SH-SY5Y (cell line): ENCODE measurements around the gene CSMD2.

Experiments used
- GATA2 ChIP-seq: IDR thresholded peaks from 2 replicates; pipeline ENCODE4 v1.6.1; 2011; ENCODE audit warnings: mild to moderate bottlenecking, low read depth, low read length
- GATA3 ChIP-seq: IDR thresholded peaks from 2 replicates; pipeline ENCODE4 v1.6.1; 2011; ENCODE audit warnings: low read depth, mild to moderate bottlenecking, low read length, moderate library complexity

GRCh38 chr1:33497410-33497809, 667.6 kb downstream of the CSMD2 start:
- TF ChIP-seq GATA3 = no peak
- TF ChIP-seq GATA2 = no peak
